GM10248 (cell line): ENCODE data around the gene DECR2.
"Not testable (repeated sequence)": the region's sequence is repeated elsewhere in the genome, so short reads cannot be mapped to it uniquely, and the experiment has no call there.

Experiments
- CTCF ChIA-PET: fragments of 300-600 bp; sonication (Branson Sonifier 250); formaldehyde crosslinking; extraction: SDS; loops from one replicate; lab custom pipeline; 2021; ENCODE audit warnings: antibody characterized with exemption; lab: Yijun Ruan, JAX
- POLR2A ChIA-PET: fragments of 350-650 bp; sonication (Branson Sonifier 250); formaldehyde crosslinking; extraction: SDS; loops from one replicate; lab custom pipeline; 2020; ENCODE audit warnings: antibody characterized with exemption; lab: Yijun Ruan, JAX
- DNase-seq: peaks from one replicate; pipeline ENCODE4 v3.0.0; 2012; ENCODE audit errors: extremely low spot score
- TF ChIP-seq, protein P1 (sequence below): IDR thresholded peaks from 2 replicates; pipeline ENCODE4 v1.5.1; 2012; ENCODE audit warnings: mild to moderate bottlenecking, low read depth; ENCODE audit errors: extremely low read depth, missing control alignments, control extremely low read depth

Gene DECR2

DNA sequence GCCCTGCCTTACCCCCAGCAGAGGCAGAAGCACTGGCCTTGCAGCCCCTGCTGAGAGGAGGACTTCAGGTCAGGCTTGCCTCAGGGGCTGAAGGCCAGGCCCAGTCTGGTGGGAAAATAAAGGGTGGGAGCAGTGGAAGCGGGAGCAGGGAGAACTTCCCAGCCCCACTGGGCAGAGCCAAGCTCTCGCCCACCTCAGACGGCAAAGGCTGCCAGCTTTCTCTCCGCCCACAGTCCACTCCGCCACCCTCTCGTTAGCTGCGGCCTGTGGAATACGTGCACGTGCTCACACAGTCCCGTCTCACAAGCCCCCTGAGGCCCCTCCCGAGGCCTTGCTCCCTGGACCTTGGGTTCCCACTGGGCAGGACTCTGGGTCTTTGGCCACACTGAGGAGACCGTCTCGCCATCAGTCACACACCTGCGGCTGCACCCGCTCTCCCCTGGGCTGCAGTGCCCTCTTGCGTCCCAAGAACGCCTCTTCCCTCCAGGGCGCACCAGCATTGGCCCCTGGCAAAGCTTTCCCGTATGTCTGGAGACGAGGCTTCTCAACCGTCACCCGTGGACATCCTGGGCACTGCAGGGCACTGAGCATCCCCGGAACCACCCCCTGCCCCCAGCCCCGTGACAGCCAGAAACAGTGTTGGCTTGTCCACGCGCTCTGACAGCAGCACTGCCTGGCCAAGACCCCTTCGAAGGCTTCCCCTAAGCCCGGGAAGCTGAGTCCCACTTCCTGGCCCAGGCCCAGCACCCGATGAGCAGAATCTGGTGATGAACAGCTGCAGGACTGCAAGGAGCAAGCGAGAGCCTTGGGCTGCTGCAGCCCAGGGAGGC, 39.6 kb upstream of the DECR2 start:
- ChIA-PET POLR2A (no interaction called here), CTCF (interaction anchor here (0.6 to 4.8 kb wide), 19 partner anchors 9 to 299 kb away, joined by 3 to 43 read pairs (median 4); partner anchors contain the start of gene MRPL28)
- TF ChIP-seq, protein P1, sequence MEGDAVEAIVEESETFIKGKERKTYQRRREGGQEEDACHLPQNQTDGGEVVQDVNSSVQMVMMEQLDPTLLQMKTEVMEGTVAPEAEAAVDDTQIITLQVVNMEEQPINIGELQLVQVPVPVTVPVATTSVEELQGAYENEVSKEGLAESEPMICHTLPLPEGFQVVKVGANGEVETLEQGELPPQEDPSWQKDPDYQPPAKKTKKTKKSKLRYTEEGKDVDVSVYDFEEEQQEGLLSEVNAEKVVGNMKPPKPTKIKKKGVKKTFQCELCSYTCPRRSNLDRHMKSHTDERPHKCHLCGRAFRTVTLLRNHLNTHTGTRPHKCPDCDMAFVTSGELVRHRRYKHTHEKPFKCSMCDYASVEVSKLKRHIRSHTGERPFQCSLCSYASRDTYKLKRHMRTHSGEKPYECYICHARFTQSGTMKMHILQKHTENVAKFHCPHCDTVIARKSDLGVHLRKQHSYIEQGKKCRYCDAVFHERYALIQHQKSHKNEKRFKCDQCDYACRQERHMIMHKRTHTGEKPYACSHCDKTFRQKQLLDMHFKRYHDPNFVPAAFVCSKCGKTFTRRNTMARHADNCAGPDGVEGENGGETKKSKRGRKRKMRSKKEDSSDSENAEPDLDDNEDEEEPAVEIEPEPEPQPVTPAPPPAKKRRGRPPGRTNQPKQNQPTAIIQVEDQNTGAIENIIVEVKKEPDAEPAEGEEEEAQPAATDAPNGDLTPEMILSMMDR = peak; percentile 83
- DNase-seq = peak; percentile 89

DNA sequence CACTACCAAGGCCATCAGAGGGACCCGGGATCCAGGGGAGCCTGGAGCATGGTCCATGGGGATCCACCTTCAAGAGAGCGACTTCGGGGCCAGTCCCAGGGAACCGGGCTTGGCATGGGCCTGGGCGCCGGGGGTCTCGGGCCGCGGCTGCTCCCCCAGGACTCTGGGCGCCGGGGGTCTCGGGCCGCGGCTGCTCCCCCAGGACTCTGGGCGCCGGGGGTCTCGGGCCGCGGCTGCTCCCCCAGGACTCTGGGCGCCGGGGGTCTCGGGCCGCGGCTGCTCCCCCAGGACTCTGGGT, 39.0 kb upstream of the DECR2 start:
- POLR2A ChIA-PET, DNase-seq: not testable (repeated sequence)
- CTCF ChIA-PET = interaction anchor here (0.6 to 4.8 kb wide), 13 partner anchors 8 to 300 kb away, joined by 3 to 43 read pairs (median 4); partner anchors contain the start of gene MRPL28

DNA sequence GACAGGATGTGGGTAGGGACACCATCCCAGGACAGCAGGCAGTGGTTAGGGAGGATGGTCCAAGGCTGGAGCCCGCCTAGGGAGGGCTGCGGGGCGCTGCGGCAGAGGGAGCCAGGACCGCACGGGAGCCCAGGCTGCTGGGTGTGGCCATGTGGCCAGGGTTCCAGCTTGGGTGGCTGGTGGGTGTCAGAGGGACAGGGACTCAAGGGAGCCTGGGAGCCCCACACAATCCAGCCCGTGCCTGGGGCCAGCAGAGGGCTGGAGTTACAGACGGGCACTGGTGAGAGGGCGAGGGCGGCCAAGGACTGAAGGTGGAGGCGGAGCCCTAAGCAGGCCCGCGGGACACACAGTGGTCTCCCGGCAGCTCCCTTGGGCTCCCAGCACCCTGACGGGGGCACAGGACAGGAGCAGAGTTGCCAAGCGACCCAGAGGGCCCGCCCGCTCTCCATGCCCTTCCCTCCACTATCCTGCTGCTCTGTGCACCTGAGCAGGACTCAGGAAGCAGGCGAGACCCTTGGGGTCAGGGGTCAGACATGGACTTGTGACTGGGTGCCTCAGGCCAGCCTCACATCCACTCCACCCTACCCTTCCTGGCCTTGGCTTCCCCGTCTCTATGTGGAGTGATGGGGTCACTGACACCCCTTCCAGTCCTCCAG, 38.4 kb upstream of the DECR2 start:
- TF ChIP-seq, protein P1 = no peak
- ChIA-PET POLR2A (no interaction called here), CTCF (interaction anchor here (0.6 to 4.8 kb wide), 5 partner anchors 12 to 297 kb away, joined by 3 to 43 read pairs (median 3); no protein-coding TSS in a partner anchor)
- no peak for DNase-seq

GRCh38 chr16:363766-364490, 37.8 kb upstream of the DECR2 start:
- TF ChIP-seq, protein P1 = no peak
- ChIA-PET CTCF (interaction anchor here (1.4 to 4.8 kb wide), 3 partner anchors 54 to 268 kb away, joined by 3 to 43 read pairs (median 5); no protein-coding TSS in a partner anchor), POLR2A (no interaction called here)
- no peak for DNase-seq

GRCh38 chr16:364595-365491, 36.8 kb upstream of the DECR2 start:
- no peak for DNase-seq

DNA sequence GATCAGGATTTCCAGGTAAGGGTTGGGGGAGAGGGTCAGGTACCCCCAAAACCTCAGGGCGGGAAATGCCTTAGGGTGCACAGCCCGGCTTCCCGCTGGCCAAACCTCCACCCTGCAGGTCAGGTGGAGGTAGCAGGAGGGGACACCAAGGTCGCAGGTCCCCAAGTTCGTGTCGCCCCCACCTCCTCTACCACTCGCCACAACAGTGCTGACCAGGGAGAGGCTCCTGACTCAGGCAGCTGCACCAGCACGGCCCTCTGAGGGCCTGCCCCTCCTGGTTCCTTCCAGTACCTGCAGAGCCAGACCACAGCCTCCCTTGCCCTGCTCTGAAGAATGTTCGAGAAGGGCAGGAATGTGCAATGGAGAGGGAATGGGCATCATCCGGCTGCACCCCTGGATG, 35.2 kb upstream of the DECR2 start:
- TF ChIP-seq, protein P1 = no peak
- ChIA-PET POLR2A (no interaction called here), CTCF (interaction anchor here (1.4 kb wide), 1 partner anchor 259 kb away, joined by 3 read pairs; no protein-coding TSS in a partner anchor)

More at GRCh38 chr16:364595-365491, 36.8 kb upstream of the DECR2 start:
- TF ChIP-seq, protein P1 = no peak
- ChIA-PET POLR2A (interaction anchor here (0.9 kb wide), 1 partner anchor 12 kb away, joined by 6 read pairs; the partner anchor contains the start of gene AXIN1), CTCF (interaction anchor here (1.2 to 4.8 kb wide), 3 partner anchors 247 to 269 kb away, joined by 3 to 43 read pairs (median 5); no protein-coding TSS in a partner anchor)

More for the DNA sequence above, 35.2 kb upstream of the DECR2 start:
- DNase-seq = no peak
